Activated T-cell treated with anti-CD3 and anti-CD28 coated beads, Interleukin-2, amount 50 U/mL, for 72 hours (primary cell): ENCODE measurements around the gene TBC1D2. TPM values are rescaled to one million over a fixed set of nuclear protein-coding genes. Genes with fewer than 3 reads are reported as not detected.
A peak's percentile ranks its signal among the peaks of the same experiment; 100 is the strongest.

Source experiments
- ATAC-seq, 2 donors: fragments of 150-1000 bp; cut with Tn5 transposase; replicated peaks in 1 of 2; 2 replicates each; pipeline ENCODE4 v1.10.0; 2021; ENCODE audit warnings: moderate library complexity in 2 of 2, mild to moderate bottlenecking in 1 of 2
- DNase-seq, 2 donors: peaks; one replicate each; pipeline ENCODE4 v3.0.0; 2021 to 2022; ENCODE audit warnings: mixed read lengths in 1 of 2
- H3K27ac Mint-ChIP-seq: one replicate; pipeline ENCODE4 v1.8.0; 2022; ENCODE audit warnings: mild to moderate bottlenecking, moderate library complexity, mixed read lengths
- H3K27me3 Mint-ChIP-seq: one replicate; pipeline ENCODE4 v1.8.0; 2022; ENCODE audit warnings: low read depth, mixed read lengths
- H3K36me3 Mint-ChIP-seq, 2 donors: one replicate each; pipeline ENCODE4 v1.8.0; 2022; ENCODE audit warnings: mixed read lengths in 2 of 2, mild to moderate bottlenecking in 1 of 2; ENCODE audit not compliant: insufficient read depth in 2 of 2
- H3K4me1 Mint-ChIP-seq: one replicate; pipeline ENCODE4 v1.8.0; 2022; ENCODE audit warnings: low read depth, mixed read lengths
- H3K4me3 Mint-ChIP-seq, 2 donors: one replicate each; pipeline ENCODE4 v1.8.0; 2022; ENCODE audit warnings: mild to moderate bottlenecking in 2 of 2, mixed read lengths in 2 of 2, moderate library complexity in 2 of 2
- H3K9me3 Mint-ChIP-seq, 2 donors: one replicate each; pipeline ENCODE4 v1.8.0; 2022; ENCODE audit warnings: mixed read lengths in 2 of 2
- total RNA-seq, 2 donors: library from RNA; stranded (reverse); gene quantifications; one replicate each; pipeline ENCODE4 v1.2.3, GENCODE V29; 2022

Gene TBC1D2, protein sequence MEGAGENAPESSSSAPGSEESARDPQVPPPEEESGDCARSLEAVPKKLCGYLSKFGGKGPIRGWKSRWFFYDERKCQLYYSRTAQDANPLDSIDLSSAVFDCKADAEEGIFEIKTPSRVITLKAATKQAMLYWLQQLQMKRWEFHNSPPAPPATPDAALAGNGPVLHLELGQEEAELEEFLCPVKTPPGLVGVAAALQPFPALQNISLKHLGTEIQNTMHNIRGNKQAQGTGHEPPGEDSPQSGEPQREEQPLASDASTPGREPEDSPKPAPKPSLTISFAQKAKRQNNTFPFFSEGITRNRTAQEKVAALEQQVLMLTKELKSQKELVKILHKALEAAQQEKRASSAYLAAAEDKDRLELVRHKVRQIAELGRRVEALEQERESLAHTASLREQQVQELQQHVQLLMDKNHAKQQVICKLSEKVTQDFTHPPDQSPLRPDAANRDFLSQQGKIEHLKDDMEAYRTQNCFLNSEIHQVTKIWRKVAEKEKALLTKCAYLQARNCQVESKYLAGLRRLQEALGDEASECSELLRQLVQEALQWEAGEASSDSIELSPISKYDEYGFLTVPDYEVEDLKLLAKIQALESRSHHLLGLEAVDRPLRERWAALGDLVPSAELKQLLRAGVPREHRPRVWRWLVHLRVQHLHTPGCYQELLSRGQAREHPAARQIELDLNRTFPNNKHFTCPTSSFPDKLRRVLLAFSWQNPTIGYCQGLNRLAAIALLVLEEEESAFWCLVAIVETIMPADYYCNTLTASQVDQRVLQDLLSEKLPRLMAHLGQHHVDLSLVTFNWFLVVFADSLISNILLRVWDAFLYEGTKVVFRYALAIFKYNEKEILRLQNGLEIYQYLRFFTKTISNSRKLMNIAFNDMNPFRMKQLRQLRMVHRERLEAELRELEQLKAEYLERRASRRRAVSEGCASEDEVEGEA
- total RNA-seq, result 1 to 10 TPM; 5.8 to 6.0 TPM

DNA sequence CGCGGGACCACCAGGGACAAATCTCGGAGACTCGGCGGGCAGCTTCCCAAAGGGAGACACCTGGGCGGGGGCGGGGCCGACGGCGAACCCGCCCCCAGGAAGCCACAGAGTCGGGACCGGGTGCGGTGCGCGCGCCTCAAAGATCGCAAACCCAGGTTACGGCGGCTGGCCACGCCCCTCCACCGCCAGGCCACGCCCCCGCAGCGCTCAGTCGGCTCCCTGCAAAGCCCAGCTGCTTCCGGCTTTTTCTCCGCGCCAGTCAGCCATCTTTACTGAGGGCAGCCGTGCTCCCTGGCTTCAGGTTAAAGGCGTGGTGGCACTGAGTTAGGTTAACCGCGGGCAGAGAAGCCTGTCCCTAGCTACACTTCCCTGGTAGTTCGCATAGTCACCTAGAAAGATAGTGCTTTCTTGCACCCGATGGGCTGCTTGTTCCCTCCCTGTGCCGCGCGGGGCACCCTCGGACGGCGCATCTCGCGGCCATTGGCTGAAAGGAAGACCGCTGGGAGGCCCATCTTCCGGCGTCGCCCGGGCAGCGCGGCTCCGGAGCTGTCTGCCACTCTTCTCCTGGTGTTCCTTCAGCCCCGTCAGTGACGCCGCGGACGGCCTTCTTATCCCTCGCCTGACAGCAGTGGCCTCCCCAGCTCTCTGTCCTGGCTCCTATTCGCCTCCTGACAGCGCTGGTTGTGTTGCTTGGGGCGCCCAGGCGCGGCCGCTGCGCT, at the start of gene TBC1D2:
Gene TBC1D2 (minus strand): TSS at position 72 of the 719 bp plus-strand sequence. CDS start 108 bp downstream, outside the sequence.
- peaks cover 0 to 3% of the 10 kb centered on the region in 2 donors for H3K36me3 Mint-ChIP-seq
- peak within 1 kb of the TSS; percentile 85 for H3K27ac Mint-ChIP-seq
- H3K9me3 Mint-ChIP-seq, result no peaks in the 10 kb centered on the region
- H3K4me1 Mint-ChIP-seq, result peaks cover 28% of the 10 kb centered on the region
- DNase-seq, result peak; percentile 97 to 98
- peak within 1 kb of the TSS; percentile 87 to 99 for H3K4me3 Mint-ChIP-seq
- peak; percentile 88 to 90 for ATAC-seq
- no peaks in the 10 kb centered on the region for H3K27me3 Mint-ChIP-seq

DNA sequence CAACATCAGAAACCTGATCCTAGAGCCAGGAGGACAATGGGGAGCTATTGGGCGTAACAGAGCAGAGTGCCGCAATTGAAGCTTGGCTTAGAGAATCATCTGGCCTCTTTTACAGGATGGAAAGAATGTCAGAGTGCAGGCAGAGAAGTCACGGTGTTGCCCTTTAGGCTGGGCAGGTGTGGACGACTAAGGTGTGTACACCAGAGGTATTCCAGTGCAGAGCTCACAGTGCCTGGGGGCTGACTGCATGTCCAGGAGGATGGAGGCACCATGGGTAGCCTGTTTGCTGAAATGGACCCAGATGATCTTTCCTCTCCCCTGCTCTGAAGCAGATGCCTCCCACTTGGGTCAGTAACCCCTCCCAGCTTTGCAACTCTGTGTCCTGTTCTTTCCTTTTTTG, 48.9 kb upstream of the TBC1D2 start:
- no peak overlapping the region for H3K27ac Mint-ChIP-seq
- H3K4me3 Mint-ChIP-seq, result no peak overlapping the region
- DNase-seq (no peak), ATAC-seq (no peak)
- H3K36me3 Mint-ChIP-seq, result no peaks in the 10 kb centered on the region
- H3K4me1 Mint-ChIP-seq, result no peaks in the 10 kb centered on the region
- H3K9me3 Mint-ChIP-seq, result no peaks in the 10 kb centered on the region
- no peaks in the 10 kb centered on the region for H3K27me3 Mint-ChIP-seq

GRCh38 chr9:98303633-98304125, 48.2 kb upstream of the TBC1D2 start:
- no peak for ATAC-seq

GRCh38 chr9:98302938-98303632, 47.6 kb upstream of the TBC1D2 start:
- Mint-ChIP-seq H3K27ac (no peak overlapping the region), H3K36me3 (no peaks in the 10 kb centered on the region), H3K9me3 (no peaks in the 10 kb centered on the region), H3K27me3 (no peaks in the 10 kb centered on the region), H3K4me1 (no peaks in the 10 kb centered on the region), H3K4me3 (no peak overlapping the region)
- no peak for ATAC-seq
- no peak for DNase-seq

More at GRCh38 chr9:98303633-98304125, 48.2 kb upstream of the TBC1D2 start:
- DNase-seq, result no peak
- H3K4me1 Mint-ChIP-seq, result no peaks in the 10 kb centered on the region
- no peaks in the 10 kb centered on the region for H3K36me3 Mint-ChIP-seq
- H3K9me3 Mint-ChIP-seq, result no peaks in the 10 kb centered on the region
- H3K4me3 Mint-ChIP-seq, result no peak overlapping the region
- H3K27ac Mint-ChIP-seq, result no peak overlapping the region
- no peaks in the 10 kb centered on the region for H3K27me3 Mint-ChIP-seq

DNA sequence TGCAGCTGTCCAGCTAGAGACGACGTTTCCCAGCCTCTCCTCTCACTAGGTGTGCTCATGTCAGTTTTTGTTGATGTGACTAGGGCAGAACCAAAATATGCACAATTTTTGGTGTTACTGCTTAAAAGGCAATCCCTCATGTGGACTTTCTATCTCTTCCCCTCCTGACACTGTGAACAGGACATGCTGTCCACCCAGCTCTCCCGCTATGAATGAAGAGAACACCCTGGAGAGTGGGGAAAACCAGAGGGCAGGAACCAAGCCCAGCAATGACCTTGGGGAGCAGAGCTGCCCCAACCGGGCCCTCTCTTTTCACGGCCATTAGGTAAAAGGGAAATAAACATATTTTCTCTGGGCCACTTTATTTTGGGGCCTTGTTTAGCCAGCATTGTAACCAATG, 46.7 kb upstream of the TBC1D2 start:
- DNase-seq (no peak), ATAC-seq (no peak)
- Mint-ChIP-seq H3K27ac (no peak overlapping the region), H3K27me3 (no peaks in the 10 kb centered on the region), H3K36me3 (no peaks in the 10 kb centered on the region), H3K9me3 (no peaks in the 10 kb centered on the region), H3K4me1 (no peaks in the 10 kb centered on the region), H3K4me3 (no peak overlapping the region)

GRCh38 chr9:98300611-98301010, 45.2 kb upstream of the TBC1D2 start:
- no peak overlapping the region for H3K27ac Mint-ChIP-seq
- ATAC-seq, result no peak

DNA sequence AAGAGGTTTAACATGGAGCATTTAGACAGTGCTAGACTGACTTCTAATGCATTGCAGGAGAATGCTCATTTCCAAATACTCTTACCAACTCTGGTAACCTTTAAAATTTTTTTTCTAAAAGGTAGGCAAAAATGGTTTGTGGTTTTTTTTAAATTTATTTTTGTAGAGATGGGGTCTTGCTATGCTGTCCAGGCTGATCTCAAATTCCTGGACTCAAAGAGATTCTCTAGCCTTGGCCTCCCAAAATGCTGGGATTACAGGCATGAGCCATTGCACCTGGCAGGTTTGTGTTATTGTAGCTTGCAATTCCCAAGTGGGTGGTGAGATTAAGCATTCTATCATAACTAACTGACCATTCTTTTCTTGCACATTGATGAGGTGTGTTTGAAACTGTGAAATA, 43.0 kb upstream of the TBC1D2 start:
- Mint-ChIP-seq H3K27ac (no peak overlapping the region), H3K4me1 (no peaks in the 10 kb centered on the region), H3K4me3 (no peak overlapping the region), H3K9me3 (no peaks in the 10 kb centered on the region), H3K27me3 (no peaks in the 10 kb centered on the region), H3K36me3 (no peaks in the 10 kb centered on the region)
- ATAC-seq, result no peak
- DNase-seq, result no peak

More at GRCh38 chr9:98300611-98301010, 45.2 kb upstream of the TBC1D2 start:
- H3K4me3 Mint-ChIP-seq, result no peak overlapping the region
- DNase-seq, result no peak
- H3K4me1 Mint-ChIP-seq, result no peaks in the 10 kb centered on the region
- no peaks in the 10 kb centered on the region for H3K36me3 Mint-ChIP-seq
- H3K9me3 Mint-ChIP-seq, result no peaks in the 10 kb centered on the region
- H3K27me3 Mint-ChIP-seq, result no peaks in the 10 kb centered on the region

DNA sequence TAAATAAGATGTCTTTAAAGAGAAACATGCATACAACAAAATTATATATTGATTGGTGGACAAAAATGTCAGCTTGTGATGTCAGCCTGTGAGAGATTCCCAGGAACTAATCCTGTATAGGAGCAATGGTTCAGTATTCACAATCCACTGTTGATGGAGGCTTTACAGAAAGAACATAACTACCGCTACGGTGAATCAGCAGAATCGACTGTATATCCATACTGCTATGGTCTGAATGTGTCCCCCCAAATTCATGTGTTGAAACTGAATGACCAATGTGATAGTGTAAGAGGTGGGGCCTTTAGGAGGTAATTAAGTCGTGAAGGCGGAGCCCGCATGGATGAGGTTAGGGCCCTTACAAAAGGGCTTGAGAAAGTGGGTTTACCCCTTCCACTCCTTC, 40.4 kb upstream of the TBC1D2 start:
- no peaks in the 10 kb centered on the region for H3K4me1 Mint-ChIP-seq
- no peak for DNase-seq
- H3K36me3 Mint-ChIP-seq, result no peaks in the 10 kb centered on the region
- H3K9me3 Mint-ChIP-seq, result no peaks in the 10 kb centered on the region
- no peak for ATAC-seq
- H3K4me3 Mint-ChIP-seq, result no peak overlapping the region
- no peak overlapping the region for H3K27ac Mint-ChIP-seq
- H3K27me3 Mint-ChIP-seq, result no peaks in the 10 kb centered on the region

- H3K4me3 Mint-ChIP-seq, result no peak overlapping the region
- no peak for ATAC-seq
These were observed 36.4 kb upstream of the TBC1D2 start for GRCh38 chr9:98291820-98292219.

DNA sequence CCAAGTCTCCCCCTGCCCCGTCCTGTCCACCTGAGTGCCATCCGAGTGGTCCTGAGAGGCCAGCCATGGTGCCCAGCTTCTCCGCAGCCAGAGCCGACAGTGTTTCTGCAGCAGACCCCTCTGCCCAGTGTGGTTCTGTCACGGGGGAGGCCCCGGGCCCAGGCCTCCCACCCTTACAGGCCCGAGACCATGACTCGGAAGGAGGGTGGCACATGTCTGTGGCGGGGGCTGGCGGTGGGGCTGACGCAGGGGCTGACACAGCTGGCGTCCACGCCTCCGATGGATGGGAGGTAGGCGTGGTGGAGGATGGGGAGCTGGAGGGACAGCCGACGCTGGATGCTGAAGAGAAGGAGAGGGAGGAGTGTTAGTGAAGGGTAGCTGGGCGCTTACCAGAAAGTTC, 35.0 kb upstream of the TBC1D2 start:
- DNase-seq (no peak), ATAC-seq (no peak)
- H3K36me3 Mint-ChIP-seq, result no peaks in the 10 kb centered on the region
- H3K27ac Mint-ChIP-seq, result no peak overlapping the region
- no peaks in the 10 kb centered on the region for H3K4me1 Mint-ChIP-seq
- H3K9me3 Mint-ChIP-seq, result no peaks in the 10 kb centered on the region
- H3K27me3 Mint-ChIP-seq, result no peaks in the 10 kb centered on the region
- H3K4me3 Mint-ChIP-seq, result no peak overlapping the region

More at GRCh38 chr9:98291820-98292219, 36.4 kb upstream of the TBC1D2 start:
- Mint-ChIP-seq H3K36me3 (no peaks in the 10 kb centered on the region), H3K27me3 (no peaks in the 10 kb centered on the region), H3K4me1 (no peaks in the 10 kb centered on the region), H3K9me3 (no peaks in the 10 kb centered on the region), H3K27ac (no peak overlapping the region)
- no peak for DNase-seq

DNA sequence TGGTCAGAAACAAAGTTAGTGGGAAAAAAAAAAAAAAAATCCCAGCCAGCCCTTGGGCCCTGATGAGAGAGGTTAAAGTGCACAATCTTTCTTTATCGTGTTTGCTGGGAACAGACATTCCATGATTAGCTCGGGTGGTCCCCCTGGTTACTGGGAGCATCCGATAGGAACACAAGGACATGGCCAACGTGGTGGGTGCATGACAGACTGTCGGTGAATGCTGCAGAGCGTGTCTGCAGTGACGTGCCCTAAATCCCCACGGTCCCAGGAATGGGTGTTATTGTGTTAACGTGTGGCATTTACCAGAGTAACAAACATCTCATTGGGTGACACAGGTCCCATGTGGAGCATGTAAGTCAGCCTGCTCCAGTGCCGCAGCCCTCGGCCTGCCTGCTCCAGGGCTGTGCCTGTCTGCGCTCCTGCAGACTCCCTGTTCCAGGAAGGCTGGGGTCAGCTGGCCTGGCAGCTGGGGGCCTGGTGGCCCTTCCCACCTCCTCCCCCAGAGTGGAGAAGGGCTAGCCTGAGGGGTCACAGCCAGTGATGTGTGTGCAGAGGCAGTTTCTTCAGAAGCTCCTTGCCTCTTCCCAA, 34.3 kb upstream of the TBC1D2 start:
- no peak overlapping the region for H3K4me3 Mint-ChIP-seq
- H3K9me3 Mint-ChIP-seq, result no peaks in the 10 kb centered on the region
- ATAC-seq, result no peak
- no peaks in the 10 kb centered on the region for H3K4me1 Mint-ChIP-seq
- H3K27me3 Mint-ChIP-seq, result no peaks in the 10 kb centered on the region
- DNase-seq, result no peak
- H3K27ac Mint-ChIP-seq, result no peak overlapping the region
- no peaks in the 10 kb centered on the region for H3K36me3 Mint-ChIP-seq

- DNase-seq, result no peak
- no peaks in the 10 kb centered on the region for H3K9me3 Mint-ChIP-seq
- H3K36me3 Mint-ChIP-seq, result no peaks in the 10 kb centered on the region
- H3K4me3 Mint-ChIP-seq, result no peak overlapping the region
- H3K27ac Mint-ChIP-seq, result no peak overlapping the region
- H3K27me3 Mint-ChIP-seq, result no peaks in the 10 kb centered on the region
- no peak for ATAC-seq
- H3K4me1 Mint-ChIP-seq, result no peaks in the 10 kb centered on the region
These were observed 33.4 kb upstream of the TBC1D2 start for GRCh38 chr9:98288881-98289280.
